ENCODE data around the gene SKI.

Gene SKI

GRCh38 chr1:2226525-2227345 is 1.4 kb upstream of the SKI start:
- Histone ChIP-seq H3K4me3 (ENCODE audit: low read depth in 1 of 2, low read length in 2 of 2) (peak overlapping the region in 1 of 2 donors; percentile 57), H3K9ac (ENCODE audit: low read length) (no peak overlapping the region), H3K9me3 (ENCODE audit: low read length) (no peaks in the 10 kb centered on the region), H3K27ac (ENCODE audit: low read depth, low read length) (peak overlapping the region; percentile 96), H3K36me3 (ENCODE audit: insufficient read depth, low read length) (no peaks in the 10 kb centered on the region), H3K27me3 (ENCODE audit: control insufficient read depth in 1 of 2, insufficient read depth in 2 of 2, low read length in 2 of 2) (no peaks in the 10 kb centered on the region), H3K4me1 (ENCODE audit: insufficient read depth, low read length) (peaks cover 3% of the 10 kb centered on the region)

DNA sequence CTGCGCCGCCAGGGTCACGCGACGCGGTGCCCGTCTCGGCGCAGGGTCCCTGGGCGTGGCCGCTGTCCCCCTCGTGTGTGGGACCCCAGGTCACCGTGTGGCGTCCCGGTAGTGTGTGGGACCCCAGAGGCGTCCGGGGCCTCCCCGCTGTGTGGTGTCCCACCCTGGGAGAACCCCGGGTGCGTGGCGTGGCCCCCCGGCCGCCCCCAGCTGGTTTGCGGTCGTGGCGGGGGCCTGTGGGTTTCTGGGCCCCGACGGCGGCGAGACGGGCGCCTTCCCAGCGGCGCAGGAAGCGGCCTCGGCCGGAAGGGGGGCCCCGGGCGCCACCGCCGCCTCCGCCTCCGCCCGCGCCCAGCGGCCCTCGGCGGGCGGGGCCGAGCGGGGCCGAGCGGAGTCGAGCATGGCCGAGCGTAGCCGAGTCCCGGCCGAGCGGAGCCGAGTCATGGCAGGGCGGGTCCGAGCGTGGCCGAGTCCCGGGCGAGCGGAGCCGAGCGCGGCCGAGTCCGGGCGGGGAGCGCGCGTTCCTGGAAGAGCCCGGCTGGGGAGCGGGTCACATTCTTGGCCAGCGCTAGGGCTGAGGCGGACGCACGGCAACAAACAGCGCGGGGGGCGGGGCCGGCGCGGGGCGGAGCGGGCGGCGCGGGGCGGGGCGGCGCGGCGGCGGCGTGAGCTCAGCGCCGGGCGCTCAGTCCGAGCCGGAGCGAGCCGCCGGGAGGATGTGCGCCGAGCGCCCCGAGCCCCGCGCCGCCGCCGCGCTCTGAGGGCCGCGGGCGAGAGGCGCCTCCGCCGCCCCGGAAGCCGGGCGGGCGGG is 568 bp upstream of the SKI start:
- peak overlapping the region in 1 of 2 donors; percentile 57 for H3K4me3 ChIP-seq (ENCODE audit: low read depth in 1 of 2, low read length in 2 of 2)
- peaks cover 12% of the 10 kb centered on the region for H3K4me1 ChIP-seq (ENCODE audit: insufficient read depth, low read length)
- no peaks in the 10 kb centered on the region for H3K27me3 ChIP-seq (ENCODE audit: control insufficient read depth in 1 of 2, insufficient read depth in 2 of 2, low read length in 2 of 2)
- no peaks in the 10 kb centered on the region for H3K9me3 ChIP-seq (ENCODE audit: low read length)
- no peaks in the 10 kb centered on the region for H3K36me3 ChIP-seq (ENCODE audit: insufficient read depth, low read length)
- H3K27ac ChIP-seq (ENCODE audit: low read depth, low read length), result peak overlapping the region; percentile 96
- H3K9ac ChIP-seq (ENCODE audit: low read length), result no peak overlapping the region

DNA sequence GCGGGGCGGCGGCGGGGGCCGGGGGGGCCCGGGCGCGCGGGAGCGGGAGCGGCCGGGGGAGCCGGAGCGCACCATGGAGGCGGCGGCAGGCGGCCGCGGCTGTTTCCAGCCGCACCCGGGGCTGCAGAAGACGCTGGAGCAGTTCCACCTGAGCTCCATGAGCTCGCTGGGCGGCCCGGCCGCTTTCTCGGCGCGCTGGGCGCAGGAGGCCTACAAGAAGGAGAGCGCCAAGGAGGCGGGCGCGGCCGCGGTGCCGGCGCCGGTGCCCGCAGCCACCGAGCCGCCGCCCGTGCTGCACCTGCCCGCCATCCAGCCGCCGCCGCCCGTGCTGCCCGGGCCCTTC is 546 bp downstream of the SKI start:
- Histone ChIP-seq H3K9ac (ENCODE audit: low read length) (no peak overlapping the region), H3K4me3 (ENCODE audit: low read depth in 1 of 2, low read length in 2 of 2) (peak overlapping the region; percentile 70 to 73), H3K27me3 (ENCODE audit: control insufficient read depth in 1 of 2, insufficient read depth in 2 of 2, low read length in 2 of 2) (no peaks in the 10 kb centered on the region), H3K36me3 (ENCODE audit: insufficient read depth, low read length) (no peaks in the 10 kb centered on the region), H3K9me3 (ENCODE audit: low read length) (no peaks in the 10 kb centered on the region), H3K4me1 (ENCODE audit: insufficient read depth, low read length) (peaks cover 23% of the 10 kb centered on the region), H3K27ac (ENCODE audit: low read depth, low read length) (peak overlapping the region; percentile 89)

DNA sequence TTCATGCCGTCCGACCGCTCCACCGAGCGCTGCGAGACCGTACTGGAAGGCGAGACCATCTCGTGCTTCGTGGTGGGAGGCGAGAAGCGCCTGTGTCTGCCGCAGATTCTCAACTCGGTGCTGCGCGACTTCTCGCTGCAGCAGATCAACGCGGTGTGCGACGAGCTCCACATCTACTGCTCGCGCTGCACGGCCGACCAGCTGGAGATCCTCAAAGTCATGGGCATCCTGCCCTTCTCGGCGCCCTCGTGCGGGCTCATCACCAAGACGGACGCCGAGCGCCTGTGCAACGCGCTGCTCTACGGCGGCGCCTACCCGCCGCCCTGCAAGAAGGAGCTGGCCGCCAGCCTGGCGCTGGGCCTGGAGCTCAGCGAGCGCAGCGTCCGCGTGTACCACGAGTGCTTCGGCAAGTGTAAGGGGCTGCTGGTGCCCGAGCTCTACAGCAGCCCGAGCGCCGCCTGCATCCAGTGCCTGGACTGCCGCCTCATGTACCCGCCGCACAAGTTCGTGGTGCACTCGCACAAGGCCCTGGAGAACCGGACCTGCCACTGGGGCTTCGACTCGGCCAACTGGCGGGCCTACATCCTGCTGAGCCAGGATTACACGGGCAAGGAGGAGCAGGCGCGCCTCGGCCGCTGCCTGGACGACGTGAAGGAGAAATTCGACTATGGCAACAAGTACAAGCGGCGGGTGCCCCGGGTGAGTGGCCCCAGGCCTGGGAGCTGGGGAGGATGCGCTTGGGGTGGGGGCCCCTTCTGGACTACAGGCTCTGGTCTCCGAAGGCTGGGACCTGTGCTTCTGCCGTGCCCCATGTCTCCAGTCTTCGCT is 1.1 kb downstream of the SKI start:
- peak overlapping the region; percentile 70 for H3K9ac ChIP-seq (ENCODE audit: low read length)

GRCh38 chr1:2229911-2230731 is 2.0 kb downstream of the SKI start:
- peak overlapping the region; percentile 70 to 73 for H3K4me3 ChIP-seq (ENCODE audit: low read depth in 1 of 2, low read length in 2 of 2)
- no peaks in the 10 kb centered on the region for H3K36me3 ChIP-seq (ENCODE audit: insufficient read depth, low read length)
- peaks cover 37% of the 10 kb centered on the region for H3K4me1 ChIP-seq (ENCODE audit: insufficient read depth, low read length)
- peak overlapping the region; percentile 89 for H3K27ac ChIP-seq (ENCODE audit: low read depth, low read length)
- H3K27me3 ChIP-seq (ENCODE audit: control insufficient read depth in 1 of 2, insufficient read depth in 2 of 2, low read length in 2 of 2), result no peaks in the 10 kb centered on the region
- peak overlapping the region; percentile 70 for H3K9ac ChIP-seq (ENCODE audit: low read length)
- no peaks in the 10 kb centered on the region for H3K9me3 ChIP-seq (ENCODE audit: low read length)

More for the DNA sequence above, 1.1 kb downstream of the SKI start:
- Histone ChIP-seq H3K4me1 (ENCODE audit: insufficient read depth, low read length) (peaks cover 29% of the 10 kb centered on the region), H3K9me3 (ENCODE audit: low read length) (no peaks in the 10 kb centered on the region), H3K27ac (ENCODE audit: low read depth, low read length) (peak overlapping the region; percentile 89), H3K4me3 (ENCODE audit: low read depth in 1 of 2, low read length in 2 of 2) (peak overlapping the region; percentile 70 to 73), H3K36me3 (ENCODE audit: insufficient read depth, low read length) (no peaks in the 10 kb centered on the region), H3K27me3 (ENCODE audit: control insufficient read depth in 1 of 2, insufficient read depth in 2 of 2, low read length in 2 of 2) (no peaks in the 10 kb centered on the region)

DNA sequence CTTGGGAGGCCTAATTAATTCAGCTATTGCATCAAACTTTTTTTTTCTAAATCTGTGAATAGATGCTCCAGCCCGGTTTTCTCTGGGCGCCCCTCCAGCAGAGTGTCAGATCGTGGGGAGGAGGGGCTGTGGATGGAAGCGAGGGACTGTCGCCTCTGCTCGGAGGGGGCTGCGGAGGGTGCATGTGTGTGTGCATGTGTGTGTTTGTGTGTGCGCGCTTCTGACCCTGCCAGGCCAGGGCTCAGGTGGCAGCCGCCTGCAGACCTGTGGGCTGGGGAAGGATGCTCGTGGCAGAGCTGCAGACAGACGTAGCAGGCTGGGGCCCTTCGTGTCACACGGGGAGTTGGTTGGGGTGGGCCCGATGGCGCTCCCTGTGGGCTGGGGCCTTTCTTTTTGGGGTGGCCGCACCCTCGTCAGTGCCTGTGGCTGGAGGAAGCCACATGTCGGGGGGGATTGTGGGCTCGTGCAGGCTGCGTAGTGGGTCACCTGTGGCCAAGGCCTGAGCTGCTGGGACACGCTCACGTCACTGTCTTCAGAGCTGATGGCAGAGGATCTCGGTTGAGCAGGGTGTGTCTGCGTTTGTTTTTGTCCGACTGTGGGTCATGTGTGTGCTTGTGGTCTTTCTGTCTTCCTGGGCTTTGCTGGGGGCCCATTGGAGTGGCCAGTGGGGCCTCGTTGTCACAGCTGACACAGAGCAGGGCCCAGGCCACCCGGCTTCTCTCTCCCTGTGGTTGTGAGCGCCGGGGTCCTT is 2.8 kb downstream of the SKI start:
- H3K27ac ChIP-seq (ENCODE audit: low read depth, low read length), result peak overlapping the region; percentile 89
- no peaks in the 10 kb centered on the region for H3K27me3 ChIP-seq (ENCODE audit: control insufficient read depth in 1 of 2, insufficient read depth in 2 of 2, low read length in 2 of 2)
- peaks cover 46% of the 10 kb centered on the region for H3K4me1 ChIP-seq (ENCODE audit: insufficient read depth, low read length)
- no peaks in the 10 kb centered on the region for H3K9me3 ChIP-seq (ENCODE audit: low read length)
- H3K9ac ChIP-seq (ENCODE audit: low read length), result peak overlapping the region; percentile 70
- H3K36me3 ChIP-seq (ENCODE audit: insufficient read depth, low read length), result no peaks in the 10 kb centered on the region
- H3K4me3 ChIP-seq (ENCODE audit: low read depth in 1 of 2, low read length in 2 of 2), result peak overlapping the region; percentile 70 to 73

- peak overlapping the region; percentile 70 for H3K9ac ChIP-seq (ENCODE audit: low read length)
- H3K4me1 ChIP-seq (ENCODE audit: insufficient read depth, low read length), result peaks cover 53% of the 10 kb centered on the region
- H3K27ac ChIP-seq (ENCODE audit: low read depth, low read length), result peak overlapping the region; percentile 89
- H3K36me3 ChIP-seq (ENCODE audit: insufficient read depth, low read length), result no peaks in the 10 kb centered on the region
- H3K9me3 ChIP-seq (ENCODE audit: low read length), result no peaks in the 10 kb centered on the region
- no peaks in the 10 kb centered on the region for H3K27me3 ChIP-seq (ENCODE audit: control insufficient read depth in 1 of 2, insufficient read depth in 2 of 2, low read length in 2 of 2)
- H3K4me3 ChIP-seq (ENCODE audit: low read depth in 1 of 2, low read length in 2 of 2), result peak overlapping the region; percentile 70 to 73
Measured at GRCh38 chr1:2231532-2232254, 3.6 kb downstream of the SKI start.

DNA sequence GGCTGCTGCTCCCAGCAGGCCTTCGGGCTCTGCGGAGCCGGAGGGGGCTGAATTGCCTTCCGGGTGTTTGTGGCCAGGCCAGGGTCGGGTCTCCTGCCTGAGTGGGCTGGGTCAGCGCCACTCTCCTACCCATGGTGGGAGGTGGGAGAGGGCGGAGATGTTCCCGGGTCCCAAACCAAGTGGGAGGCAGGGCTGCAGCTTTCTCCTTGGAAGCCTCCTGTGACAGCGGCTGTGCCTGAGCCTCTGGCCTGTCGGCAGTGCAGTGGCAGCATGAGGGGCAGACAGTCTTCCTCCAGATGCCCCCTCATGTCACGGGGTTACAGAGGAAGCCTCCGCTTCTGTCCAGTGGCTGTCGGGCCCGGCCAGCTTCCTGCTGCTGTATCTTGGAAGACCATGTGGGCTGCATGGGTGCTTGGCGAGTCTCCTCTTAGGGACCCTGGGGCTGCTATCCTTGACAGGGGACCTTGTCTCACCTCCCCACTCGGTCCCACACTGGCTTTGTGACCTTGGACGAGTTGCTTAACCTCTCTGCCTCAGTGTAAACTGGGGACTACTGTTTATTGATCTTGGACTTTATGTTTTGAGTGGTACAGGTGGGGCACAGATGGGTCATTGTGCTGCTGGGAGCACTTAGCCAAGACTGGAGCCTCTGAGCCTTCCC is 4.3 kb downstream of the SKI start:
- Histone ChIP-seq H3K9ac (ENCODE audit: low read length) (peak overlapping the region; percentile 70), H3K36me3 (ENCODE audit: insufficient read depth, low read length) (no peaks in the 10 kb centered on the region), H3K27me3 (ENCODE audit: control insufficient read depth in 1 of 2, insufficient read depth in 2 of 2, low read length in 2 of 2) (no peaks in the 10 kb centered on the region), H3K9me3 (ENCODE audit: low read length) (no peaks in the 10 kb centered on the region), H3K4me3 (ENCODE audit: low read depth in 1 of 2, low read length in 2 of 2) (peak overlapping the region; percentile 70 to 73), H3K27ac (ENCODE audit: low read depth, low read length) (peak overlapping the region; percentile 89), H3K4me1 (ENCODE audit: insufficient read depth, low read length) (peaks cover 60% of the 10 kb centered on the region)

- peak overlapping the region; percentile 34 to 73 for H3K4me3 ChIP-seq (ENCODE audit: low read depth in 1 of 2, low read length in 2 of 2)
- no peak overlapping the region for H3K9ac ChIP-seq (ENCODE audit: low read length)
- peak overlapping the region; percentile 78 for H3K27ac ChIP-seq (ENCODE audit: low read depth, low read length)
- H3K27me3 ChIP-seq (ENCODE audit: control insufficient read depth in 1 of 2, insufficient read depth in 2 of 2, low read length in 2 of 2), result no peaks in the 10 kb centered on the region
- H3K4me1 ChIP-seq (ENCODE audit: insufficient read depth, low read length), result peaks cover 66% of the 10 kb centered on the region
- no peaks in the 10 kb centered on the region for H3K9me3 ChIP-seq (ENCODE audit: low read length)
- H3K36me3 ChIP-seq (ENCODE audit: insufficient read depth, low read length), result no peaks in the 10 kb centered on the region
Measured at GRCh38 chr1:2232916-2233438, 4.9 kb downstream of the SKI start.
